HuH-7 (cell line): ENCODE results near the gene MATN3.
A peak's percentile ranks its signal among the peaks of the same experiment; 100 is the strongest.

Source experiments
- DNase-seq: peaks from one replicate; pipeline ENCODE4 v3.0.0; 2011; ENCODE audit warnings: low spot score

MATN3 gene

GRCh38 chr2:20037660-20038059, 25.2 kb upstream of the MATN3 start:
- DNase-seq: no peak

GRCh38 chr2:20035955-20036666, 23.6 kb upstream of the MATN3 start:
- DNase-seq: no peak

- DNase-seq: no peak
Observed at GRCh38 chr2:20034821-20035220, 22.4 kb upstream of the MATN3 start.

GRCh38 chr2:20034218-20034617, 21.8 kb upstream of the MATN3 start:
- no peak for DNase-seq

- no peak for DNase-seq
Observed at GRCh38 chr2:20033322-20033721, 20.9 kb upstream of the MATN3 start.

GRCh38 chr2:20030224-20030623, 17.8 kb upstream of the MATN3 start:
- no peak for DNase-seq

- no peak for DNase-seq
Observed at GRCh38 chr2:20027705-20028434, 15.4 kb upstream of the MATN3 start.

GRCh38 chr2:20027260-20027677, 14.8 kb upstream of the MATN3 start:
- peak; percentile 64 for DNase-seq

GRCh38 chr2:20025065-20025786, 12.8 kb upstream of the MATN3 start:
- DNase-seq: no peak

GRCh38 chr2:20023688-20024087, 11.2 kb upstream of the MATN3 start:
- no peak for DNase-seq

- DNase-seq: no peak
Observed at GRCh38 chr2:20021405-20022009, 9.0 kb upstream of the MATN3 start.

GRCh38 chr2:20019747-20020146, 7.3 kb upstream of the MATN3 start:
- DNase-seq: no peak

- DNase-seq: no peak
Observed at GRCh38 chr2:20018601-20019152, 6.2 kb upstream of the MATN3 start.

- no peak for DNase-seq
Observed at GRCh38 chr2:20016346-20016745, 3.9 kb upstream of the MATN3 start.

- peak; percentile 65 for DNase-seq
Observed at GRCh38 chr2:20015482-20016083, 3.1 kb upstream of the MATN3 start.

- no peak for DNase-seq
Observed at GRCh38 chr2:20013126-20013849, 820 bp upstream of the MATN3 start.

GRCh38 chr2:20012032-20012281, 511 bp downstream of the MATN3 start:
- DNase-seq: no peak

GRCh38 chr2:20011276-20012031, 1.0 kb downstream of the MATN3 start:
- DNase-seq: no peak

GRCh38 chr2:20008703-20009102, 3.8 kb downstream of the MATN3 start:
- peak; percentile 30 for DNase-seq

- DNase-seq: no peak
Observed at GRCh38 chr2:20005891-20006470, 6.5 kb downstream of the MATN3 start.
